H9 (cell line): ENCODE measurements around the gene SPINT3. TPM values are rescaled to one million over a fixed set of nuclear protein-coding genes. Genes with fewer than 3 reads are reported as not detected.

Experiments
- DNase-seq: peaks from one replicate; pipeline ENCODE4 v3.0.0-alpha.2; 2017
- H2AFZ ChIP-seq: one replicate; pipeline ENCODE4 v1.6.1; 2013; ENCODE audit warnings: mild to moderate bottlenecking, low read length, control low read depth, moderate library complexity
- H2AK5ac ChIP-seq: 2 replicates; pipeline ENCODE4 v1.6.1; 2013; ENCODE audit warnings: low read length, control low read depth, mixed read lengths; ENCODE audit not compliant: insufficient read length
- H2BK120ac ChIP-seq: one replicate; pipeline ENCODE4 v1.6.1; 2013; ENCODE audit warnings: low read depth, mild to moderate bottlenecking, low read length, control low read depth, inconsistent platforms; ENCODE audit not compliant: poor library complexity, severe bottlenecking
- H2BK12ac ChIP-seq: 2 replicates; pipeline ENCODE4 v1.6.1; 2013; ENCODE audit warnings: low read length, control low read depth, mixed read lengths, low read depth; ENCODE audit not compliant: insufficient read length
- H2BK15ac ChIP-seq: 2 replicates; pipeline ENCODE4 v1.6.1; 2013; ENCODE audit warnings: low read depth, low read length, control low read depth
- H2BK20ac ChIP-seq: one replicate; pipeline ENCODE4 v1.6.1; 2013; ENCODE audit warnings: low read depth, mild to moderate bottlenecking, low read length, control low read depth, inconsistent platforms; ENCODE audit not compliant: poor library complexity, severe bottlenecking
- H2BK5ac ChIP-seq: 2 replicates; pipeline ENCODE4 v1.6.1; 2013; ENCODE audit warnings: low read length, control low read depth, mixed read lengths; ENCODE audit not compliant: insufficient read length
- H3K14ac ChIP-seq: 2 replicates; pipeline ENCODE4 v1.6.1; 2013; ENCODE audit warnings: low read length, control low read depth; ENCODE audit not compliant: insufficient read depth
- H3K18ac ChIP-seq: 2 replicates; pipeline ENCODE4 v1.6.1; 2013; ENCODE audit warnings: low read depth, mild to moderate bottlenecking, mixed read lengths, low read length, control low read depth; ENCODE audit not compliant: insufficient read length
- H3K23ac ChIP-seq: 2 replicates; pipeline ENCODE4 v1.6.1; 2013; ENCODE audit warnings: low read length, control low read depth, mixed read lengths, low read depth; ENCODE audit not compliant: insufficient read length
- H3K23me2 ChIP-seq: 2 replicates; pipeline ENCODE4 v1.6.1; 2013; ENCODE audit warnings: low read depth, mild to moderate bottlenecking, mixed read lengths, low read length, control low read depth; ENCODE audit not compliant: insufficient read length, poor library complexity, severe bottlenecking
- H3K27ac ChIP-seq: 2 replicates; pipeline ENCODE4 v1.5.1; 2013; ENCODE audit warnings: low read length, control low read depth, mixed read lengths, low read depth; ENCODE audit not compliant: insufficient read length
- H3K27me3 ChIP-seq: 2 replicates; pipeline ENCODE4 v1.6.1; 2013; ENCODE audit warnings: low read length, control low read depth, inconsistent platforms; ENCODE audit not compliant: insufficient read depth
- H3K4ac ChIP-seq: 2 replicates; pipeline ENCODE4 v1.6.1; 2013; ENCODE audit warnings: low read depth, mild to moderate bottlenecking, control low read depth, inconsistent platforms, low read length, moderate library complexity
- H3K4me1 ChIP-seq: 2 replicates; pipeline ENCODE4 v1.6.1; 2013; ENCODE audit warnings: low read length, control low read depth, inconsistent platforms; ENCODE audit not compliant: insufficient read depth
- H3K4me2 ChIP-seq: 2 replicates; pipeline ENCODE4 v1.6.1; 2013; ENCODE audit warnings: low read length, control low read depth, mixed read lengths; ENCODE audit not compliant: insufficient read length, insufficient read depth
- H3K56ac ChIP-seq: 2 replicates; pipeline ENCODE4 v1.6.1; 2013; ENCODE audit warnings: low read depth, mild to moderate bottlenecking, mixed read lengths, low read length, control low read depth; ENCODE audit not compliant: insufficient read length
- H3K79me1 ChIP-seq: 2 replicates; pipeline ENCODE4 v1.6.1; 2013; ENCODE audit warnings: low read depth, mild to moderate bottlenecking, moderate library complexity, low read length, control low read depth, inconsistent platforms; ENCODE audit not compliant: insufficient read depth, poor library complexity, severe bottlenecking
- H3K79me2 ChIP-seq: 2 replicates; pipeline ENCODE4 v1.6.1; 2013; ENCODE audit warnings: low read length, control low read depth, inconsistent platforms; ENCODE audit not compliant: insufficient read depth
- H3K9ac ChIP-seq: 2 replicates; pipeline ENCODE4 v1.6.1; 2013; ENCODE audit warnings: low read length, control low read depth, mixed read lengths; ENCODE audit not compliant: insufficient read length; ENCODE audit errors: extremely low read depth
- H3K9me3 ChIP-seq: one replicate; pipeline ENCODE4 v1.6.1; 2013; ENCODE audit warnings: low read depth, low read length, inconsistent platforms; ENCODE audit not compliant: control insufficient read depth
- H3T11ph ChIP-seq: one replicate; pipeline ENCODE4 v1.6.1; 2013; ENCODE audit warnings: mild to moderate bottlenecking, low read length, control low read depth, inconsistent platforms
- H4K20me1 ChIP-seq: one replicate; pipeline ENCODE4 v1.6.1; 2013; ENCODE audit not compliant: control insufficient read depth, insufficient read length, insufficient read depth
- H4K5ac ChIP-seq: 2 replicates; pipeline ENCODE4 v1.6.1; 2013; ENCODE audit warnings: low read depth, mild to moderate bottlenecking, mixed read lengths, low read length, control low read depth; ENCODE audit not compliant: insufficient read length
- H4K8ac ChIP-seq: replicated peaks from 2 replicates; pipeline ENCODE4 v1.6.1; 2013; ENCODE audit warnings: low read length, control low read depth, mixed read lengths, low read depth; ENCODE audit not compliant: insufficient read length
- H4K91ac ChIP-seq: 2 replicates; pipeline ENCODE4 v1.6.1; 2013; ENCODE audit warnings: low read depth, mild to moderate bottlenecking, moderate library complexity, mixed read lengths, low read length, control low read depth; ENCODE audit not compliant: insufficient read length
- H3K27ac Mint-ChIP-seq, 3 experiments: 2 replicates in 2 of 3; 3 replicates in 1 of 3; pipeline ENCODE4 v1.8.0; 2020 to 2021; ENCODE audit warnings: mixed read lengths in 3 of 3, mild to moderate bottlenecking in 1 of 3, moderate library complexity in 1 of 3
- H3K27me3 Mint-ChIP-seq: 2 replicates; pipeline ENCODE4 v1.8.0; 2021; ENCODE audit warnings: low read depth, mild to moderate bottlenecking, moderate library complexity, mixed read lengths
- H3K36me3 Mint-ChIP-seq, 3 experiments: 2 replicates in 2 of 3; 3 replicates in 1 of 3; pipeline ENCODE4 v1.8.0; 2020 to 2021; ENCODE audit warnings: low read depth in 3 of 3, mixed read lengths in 3 of 3; ENCODE audit not compliant: insufficient read depth in 1 of 3
- H3K4me1 Mint-ChIP-seq, 2 experiments: 2 replicates each; pipeline ENCODE4 v1.8.0; 2020; ENCODE audit warnings: mixed read lengths in 2 of 2
- H3K4me3 Mint-ChIP-seq, 2 experiments: 2 replicates in 1 of 2; 3 replicates in 1 of 2; pipeline ENCODE4 v1.8.0; 2020 to 2021; ENCODE audit warnings: mild to moderate bottlenecking in 2 of 2, mixed read lengths in 2 of 2, moderate library complexity in 1 of 2
- H3K9me3 Mint-ChIP-seq, 2 experiments: 2 replicates in 1 of 2; 3 replicates in 1 of 2; pipeline ENCODE4 v1.8.0; 2020; ENCODE audit warnings: mild to moderate bottlenecking in 2 of 2, mixed read lengths in 2 of 2, moderate library complexity in 1 of 2
- WGBS: extraction: QIAGEN DNeasy Blood & Tissue Kit; methylation state at CpG from one replicate; pipeline ENCODE4 v1.1.7; 2013; ENCODE audit warnings: missing lambda C conversion rate, low lambda C conversion rate, mixed read lengths; ENCODE audit not compliant: insufficient read length; ENCODE audit errors: extremely low coverage; 5-methylcytosine and 5-hydroxymethylcytosine counted together
- total RNA-seq: library from RNA; stranded (reverse); gene quantifications from 2 replicates; pipeline ENCODE4 v1.2.1, GENCODE V29; 2021
- TF ChIP-seq, protein P1 (sequence below): fragments of 200-600 bp; sonication (generic); conservative IDR thresholded peaks from 3 replicates; pipeline ENCODE4 v1.8.0; 2021; ENCODE audit warnings: antibody characterized with exemption, mild to moderate bottlenecking

Gene SPINT3
- total RNA-seq, 1 experiment from 2014 or later: not detected

DNA sequence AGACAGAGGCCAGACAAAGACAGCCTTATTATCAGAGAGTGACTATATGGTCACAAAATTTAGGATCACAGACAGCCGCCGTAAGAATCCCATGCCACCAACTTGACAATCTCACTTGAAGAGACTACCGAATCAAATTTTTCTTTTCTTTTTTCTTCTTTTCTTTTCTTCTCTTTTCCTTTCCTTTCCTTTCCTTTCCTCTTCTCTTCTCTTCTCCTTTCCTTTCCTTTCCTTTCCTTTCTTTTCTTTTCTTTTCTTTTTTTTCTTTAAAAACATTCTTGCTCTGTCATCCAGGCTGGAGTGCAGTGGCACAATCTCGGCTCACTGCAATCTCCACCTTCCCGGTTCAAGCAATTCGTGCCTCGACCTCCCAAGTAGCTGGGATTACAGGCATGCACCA lies 33.0 kb upstream of the SPINT3 start:
- Histone ChIP-seq H2BK120ac (no peak overlapping the region), H3K14ac (no peak overlapping the region), H4K91ac (no peak overlapping the region), H3K9ac (no peak overlapping the region), H3K23me2 (no peaks in the 10 kb centered on the region), H3K79me1 (no peaks in the 10 kb centered on the region), H2AFZ (no peak overlapping the region), H4K8ac (no peak overlapping the region), H3K4me2 (no peak overlapping the region), H2BK20ac (no peak overlapping the region), H3K27me3 (no peaks in the 10 kb centered on the region), H3K27ac (no peak overlapping the region), H3T11ph (no peak overlapping the region), H3K23ac (no peak overlapping the region), H4K20me1 (no peaks in the 10 kb centered on the region), H3K4ac (no peak overlapping the region), H3K79me2 (no peaks in the 10 kb centered on the region), H3K18ac (no peak overlapping the region), H2AK5ac (no peak overlapping the region), H3K4me1 (no peaks in the 10 kb centered on the region), H2BK15ac (no peak overlapping the region), H3K9me3 (no peaks in the 10 kb centered on the region), H3K56ac (no peak overlapping the region), H4K5ac (no peak overlapping the region), H2BK12ac (no peak overlapping the region), H2BK5ac (no peak overlapping the region)
- no peak for DNase-seq
- H3K36me3 Mint-ChIP-seq: peaks cover 0 to 5% (median 0%) of the 10 kb centered on the region in 3 experiments; a peak in 2 of 7 replicates
- H3K4me1 Mint-ChIP-seq: peaks cover 2 to 9% of the 10 kb centered on the region in 2 experiments; a peak in 2 of 4 replicates
- no CpG with 5 or more reads among the region's 7 CpGs for WGBS
- TF ChIP-seq, protein P1, sequence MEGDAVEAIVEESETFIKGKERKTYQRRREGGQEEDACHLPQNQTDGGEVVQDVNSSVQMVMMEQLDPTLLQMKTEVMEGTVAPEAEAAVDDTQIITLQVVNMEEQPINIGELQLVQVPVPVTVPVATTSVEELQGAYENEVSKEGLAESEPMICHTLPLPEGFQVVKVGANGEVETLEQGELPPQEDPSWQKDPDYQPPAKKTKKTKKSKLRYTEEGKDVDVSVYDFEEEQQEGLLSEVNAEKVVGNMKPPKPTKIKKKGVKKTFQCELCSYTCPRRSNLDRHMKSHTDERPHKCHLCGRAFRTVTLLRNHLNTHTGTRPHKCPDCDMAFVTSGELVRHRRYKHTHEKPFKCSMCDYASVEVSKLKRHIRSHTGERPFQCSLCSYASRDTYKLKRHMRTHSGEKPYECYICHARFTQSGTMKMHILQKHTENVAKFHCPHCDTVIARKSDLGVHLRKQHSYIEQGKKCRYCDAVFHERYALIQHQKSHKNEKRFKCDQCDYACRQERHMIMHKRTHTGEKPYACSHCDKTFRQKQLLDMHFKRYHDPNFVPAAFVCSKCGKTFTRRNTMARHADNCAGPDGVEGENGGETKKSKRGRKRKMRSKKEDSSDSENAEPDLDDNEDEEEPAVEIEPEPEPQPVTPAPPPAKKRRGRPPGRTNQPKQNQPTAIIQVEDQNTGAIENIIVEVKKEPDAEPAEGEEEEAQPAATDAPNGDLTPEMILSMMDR: no peak
- H3K27ac Mint-ChIP-seq: no peak overlapping the region
- no peak overlapping the region for H3K4me3 Mint-ChIP-seq
- peaks cover 0 to 8% of the 10 kb centered on the region in 2 experiments; a peak in 2 of 5 replicates for H3K9me3 Mint-ChIP-seq
- H3K27me3 Mint-ChIP-seq: no peaks in the 10 kb centered on the region; the same call in 1 of the 2 replicates
